DOHH2 (cell line): ENCODE data around the gene VSIR.

ENCODE experiments used
- H3F3A ChIP-seq: fragments of 200-600 bp; sonication (generic), shearing (Covaris generic); 2 replicates; pipeline ENCODE4 v1.6.0; 2016; ENCODE audit warnings: antibody characterized with exemption, mild to moderate bottlenecking; ENCODE audit not compliant: control insufficient read depth, insufficient read depth
- H3K27ac ChIP-seq: fragments of 200-600 bp; sonication (generic); 2 replicates; pipeline ENCODE4 v1.5.1; 2014; ENCODE audit warnings: low read depth, mild to moderate bottlenecking, low read length, moderate library complexity
- H3K27me3 ChIP-seq: fragments of 200-600 bp; sonication (generic); 2 replicates; pipeline ENCODE4 v1.6.1; 2014; ENCODE audit warnings: mild to moderate bottlenecking, low read length, mixed read lengths; ENCODE audit not compliant: control insufficient read depth
- H3K36me3 ChIP-seq: fragments of 200-600 bp; sonication (generic); 2 replicates; pipeline ENCODE4 v1.6.1; 2014; ENCODE audit warnings: mild to moderate bottlenecking, low read length, moderate library complexity, mixed read lengths; ENCODE audit not compliant: control insufficient read depth
- H3K4me1 ChIP-seq: fragments of 200-600 bp; sonication (generic); 2 replicates; pipeline ENCODE4 v1.6.1; 2014; ENCODE audit warnings: mild to moderate bottlenecking, low read length, mixed read lengths; ENCODE audit not compliant: control insufficient read depth
- H3K4me2 ChIP-seq: fragments of 200-600 bp; sonication (generic); 2 replicates; pipeline ENCODE4 v1.6.0; 2014; ENCODE audit warnings: mild to moderate bottlenecking, low read length, moderate library complexity
- H3K4me3 ChIP-seq: fragments of 200-600 bp; sonication (generic); 2 replicates; pipeline ENCODE4 v1.5.1; 2014; ENCODE audit warnings: mild to moderate bottlenecking, low read length, mixed read lengths
- H3K79me2 ChIP-seq: fragments of 200-600 bp; sonication (generic); 2 replicates; pipeline ENCODE4 v1.6.1; 2014; ENCODE audit warnings: mild to moderate bottlenecking, low read length, mixed read lengths; ENCODE audit not compliant: control insufficient read depth
- H3K9me2 ChIP-seq: fragments of 200-600 bp; sonication (generic); replicated peaks from 2 replicates; pipeline ENCODE4 v1.6.1; 2014; ENCODE audit warnings: mild to moderate bottlenecking, low read length, mixed read lengths; ENCODE audit not compliant: control insufficient read depth
- H3K9me3 ChIP-seq: fragments of 200-600 bp; sonication (generic); 2 replicates; pipeline ENCODE4 v1.6.1; 2014; ENCODE audit warnings: antibody characterized with exemption, low read length, mixed read lengths; ENCODE audit not compliant: control insufficient read depth, insufficient read depth
- H4K20me1 ChIP-seq: fragments of 200-600 bp; sonication (generic); 2 replicates; pipeline ENCODE4 v1.6.0; 2014; ENCODE audit warnings: low read depth, mild to moderate bottlenecking, antibody characterized with exemption, low read length, moderate library complexity; ENCODE audit not compliant: control insufficient read depth, insufficient read depth
- CTCF ChIP-seq: fragments of 200-600 bp; sonication (generic); IDR thresholded peaks from one replicate; pipeline ENCODE4 v1.5.1; 2014; ENCODE audit warnings: antibody characterized with exemption, mild to moderate bottlenecking, low read depth, low read length; ENCODE audit not compliant: poor library complexity, severe bottlenecking
- EZH2phosphoT487 ChIP-seq: fragments of 200-600 bp; sonication (generic); IDR thresholded peaks from 2 replicates; pipeline ENCODE4 v1.6.1; 2017; ENCODE audit warnings: borderline replicate concordance, mild to moderate bottlenecking, antibody characterized with exemption, low read length, moderate library complexity, mixed read lengths

Gene VSIR

GRCh38 chr10:71815515-71816130, 42.3 kb upstream of the VSIR start:
- Histone ChIP-seq H3K4me3 (no peak overlapping the region), H3K4me1 (peaks cover 3% of the 10 kb centered on the region; the same call in 1 of the 2 replicates), H3K9me2 (no peaks in the 10 kb centered on the region), H3K4me2 (no peak overlapping the region), H3K27ac (no peak overlapping the region), H3K36me3 (no peaks in the 10 kb centered on the region; the same call in 1 of the 2 replicates), H3K9me3 (no peaks in the 10 kb centered on the region), H3K27me3 (no peaks in the 10 kb centered on the region), H3K79me2 (no peaks in the 10 kb centered on the region), H4K20me1 (no peaks in the 10 kb centered on the region), H3F3A (no peaks in the 10 kb centered on the region)
- no peak for TF ChIP-seq EZH2phosphoT487
- TF ChIP-seq CTCF: no peak

GRCh38 chr10:71814922-71815411, 41.6 kb upstream of the VSIR start:
- Histone ChIP-seq H3F3A (no peaks in the 10 kb centered on the region), H3K36me3 (no peaks in the 10 kb centered on the region; the same call in 1 of the 2 replicates), H3K27me3 (no peaks in the 10 kb centered on the region), H3K79me2 (no peaks in the 10 kb centered on the region), H3K4me2 (no peak overlapping the region), H3K27ac (no peak overlapping the region), H4K20me1 (no peaks in the 10 kb centered on the region), H3K9me2 (no peaks in the 10 kb centered on the region), H3K4me1 (peaks cover 3% of the 10 kb centered on the region; the same call in 1 of the 2 replicates), H3K4me3 (no peak overlapping the region), H3K9me3 (no peaks in the 10 kb centered on the region)
- TF ChIP-seq CTCF (peak; percentile 7), EZH2phosphoT487 (no peak)

DNA sequence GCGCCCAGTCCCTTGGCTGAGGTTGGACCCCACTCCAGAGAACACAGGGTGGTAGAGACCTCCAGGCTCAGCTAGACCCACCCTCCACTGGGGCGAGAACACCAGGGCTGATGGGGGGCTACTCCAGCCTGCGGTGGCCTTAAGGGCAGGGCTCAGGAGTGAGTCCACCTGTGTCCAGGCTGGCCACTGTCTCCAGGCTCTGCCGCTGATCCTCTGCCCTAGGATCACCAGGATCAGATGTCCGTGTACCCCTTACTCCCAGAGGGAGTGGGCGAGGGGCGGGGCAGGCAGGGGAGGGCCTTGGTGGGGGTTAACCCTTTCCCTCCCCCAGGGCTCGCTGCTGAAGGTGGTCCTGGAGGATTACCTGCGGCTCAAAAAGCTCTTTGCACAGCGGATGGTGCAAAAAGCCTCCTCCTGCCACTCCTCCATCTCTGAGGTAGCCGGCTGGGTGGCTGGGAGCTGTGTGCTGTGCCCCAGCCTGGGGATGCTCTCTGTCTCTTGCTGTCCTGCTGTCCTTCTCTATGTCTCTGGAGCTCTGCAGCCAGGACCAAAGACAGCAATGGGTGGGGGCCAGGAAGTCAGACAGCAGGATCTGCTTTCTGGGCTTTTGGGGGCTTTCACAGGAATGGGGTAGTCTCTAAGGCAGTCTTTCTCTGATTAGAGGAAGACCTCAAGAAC, 39.7 kb upstream of the VSIR start:
- H3K27ac ChIP-seq: no peak overlapping the region

More for the DNA sequence above, 39.7 kb upstream of the VSIR start:
- H3K4me1 ChIP-seq: peaks cover 3% of the 10 kb centered on the region; the same call in 1 of the 2 replicates
- H3K9me3 ChIP-seq: no peaks in the 10 kb centered on the region
- no peak for TF ChIP-seq CTCF
- TF ChIP-seq EZH2phosphoT487: no peak
- H3F3A ChIP-seq: no peaks in the 10 kb centered on the region
- no peak overlapping the region for H3K4me3 ChIP-seq
- no peaks in the 10 kb centered on the region for H3K79me2 ChIP-seq
- H3K27me3 ChIP-seq: no peaks in the 10 kb centered on the region
- H3K4me2 ChIP-seq: no peak overlapping the region
- H3K36me3 ChIP-seq: no peaks in the 10 kb centered on the region
- no peaks in the 10 kb centered on the region for H4K20me1 ChIP-seq
- H3K9me2 ChIP-seq: no peaks in the 10 kb centered on the region
